ENCODE measurements around the gene CDK13.

The CDK13 gene

GRCh38 chr7:40015790-40016296 is 65.8 kb downstream of the CDK13 start:
- H3K4me3 ChIP-seq (ENCODE audit: control insufficient read depth, low read depth, low read length) = no peak overlapping the region
- DNase-seq (ENCODE audit: low read depth) = peak; percentile 39
- TF ChIP-seq CTCF (conservative IDR thresholded peaks at IDR 0.05; ENCODE audit: control insufficient read depth, insufficient read depth, low read depth, low read length) = no peak

GRCh38 chr7:40019558-40019957 is 69.5 kb downstream of the CDK13 start:
- no peak for TF ChIP-seq CTCF (conservative IDR thresholded peaks at IDR 0.05; ENCODE audit: control insufficient read depth, insufficient read depth, low read depth, low read length)
- no peak for DNase-seq (ENCODE audit: low read depth)
- H3K4me3 ChIP-seq (ENCODE audit: control insufficient read depth, low read depth, low read length) = no peak overlapping the region

- H3K4me3 ChIP-seq (ENCODE audit: control insufficient read depth, low read depth, low read length) = no peak overlapping the region
- DNase-seq (ENCODE audit: low read depth) = no peak
- no peak for TF ChIP-seq CTCF (conservative IDR thresholded peaks at IDR 0.05; ENCODE audit: control insufficient read depth, insufficient read depth, low read depth, low read length)
Measured at GRCh38 chr7:40024048-40024447, 74.0 kb downstream of the CDK13 start.

GRCh38 chr7:40024841-40025240 is 74.8 kb downstream of the CDK13 start:
- no peak overlapping the region for H3K4me3 ChIP-seq (ENCODE audit: control insufficient read depth, low read depth, low read length)
- no peak for TF ChIP-seq CTCF (conservative IDR thresholded peaks at IDR 0.05; ENCODE audit: control insufficient read depth, insufficient read depth, low read depth, low read length)
- DNase-seq (ENCODE audit: low read depth) = no peak

GRCh38 chr7:40027545-40027944 is 77.5 kb downstream of the CDK13 start:
- no peak overlapping the region for H3K4me3 ChIP-seq (ENCODE audit: control insufficient read depth, low read depth, low read length)
- no peak for TF ChIP-seq CTCF (conservative IDR thresholded peaks at IDR 0.05; ENCODE audit: control insufficient read depth, insufficient read depth, low read depth, low read length)
- no peak for DNase-seq (ENCODE audit: low read depth)

- TF ChIP-seq CTCF (conservative IDR thresholded peaks at IDR 0.05; ENCODE audit: control insufficient read depth, insufficient read depth, low read depth, low read length) = no peak
- no peak for DNase-seq (ENCODE audit: low read depth)
- H3K4me3 ChIP-seq (ENCODE audit: control insufficient read depth, low read depth, low read length) = no peak overlapping the region
Measured at GRCh38 chr7:40033826-40034225, 83.8 kb downstream of the CDK13 start.

- DNase-seq (ENCODE audit: low read depth) = no peak
- TF ChIP-seq CTCF (conservative IDR thresholded peaks at IDR 0.05; ENCODE audit: control insufficient read depth, insufficient read depth, low read depth, low read length) = no peak
- H3K4me3 ChIP-seq (ENCODE audit: control insufficient read depth, low read depth, low read length) = no peak overlapping the region
Measured at GRCh38 chr7:40041456-40041855, 91.4 kb downstream of the CDK13 start.

Measured in fibroblast of mammary gland (primary cell).